HepG2 (cell line): ENCODE results near the gene PTPA. TPM values are rescaled to one million over a fixed set of nuclear protein-coding genes. Genes with fewer than 3 reads are reported as not detected.

Experiments used
- ARID4A ChIP-seq: sonication (generic); formaldehyde crosslinking; IDR thresholded peaks from 2 replicates; pipeline ENCODE4 v1.5.0; 2020; ENCODE audit warnings: mild to moderate bottlenecking, missing genetic modification reagents, borderline replicate concordance
- CAMTA2 ChIP-seq: sonication (generic); formaldehyde crosslinking; IDR thresholded peaks from 2 replicates; pipeline ENCODE4 v1.4.0; 2020; ENCODE audit warnings: mild to moderate bottlenecking, missing genetic modification reagents, borderline replicate concordance
- EED ChIP-seq: sonication (generic); formaldehyde crosslinking; IDR thresholded peaks from 2 replicates; pipeline ENCODE4 v1.5.0; 2020; ENCODE audit warnings: mild to moderate bottlenecking, missing genetic modification reagents
- FOXP4 ChIP-seq: sonication (generic); formaldehyde crosslinking; IDR thresholded peaks from 2 replicates; pipeline ENCODE4 v1.4.0; 2020; ENCODE audit warnings: missing genetic modification reagents
- HBP1 ChIP-seq: IDR thresholded peaks from 2 replicates; pipeline ENCODE4 v1.6.1; 2016; ENCODE audit warnings: low read depth, control low read depth
- HOMEZ ChIP-seq: IDR thresholded peaks from 2 replicates; pipeline ENCODE4 v1.6.1; 2016; ENCODE audit warnings: low read depth
- HOXA3 ChIP-seq: sonication (generic); formaldehyde crosslinking; IDR thresholded peaks from 2 replicates; pipeline ENCODE4 v1.5.0; 2020; ENCODE audit warnings: missing genetic modification reagents
- PITX1 ChIP-seq: sonication (generic); formaldehyde crosslinking; IDR thresholded peaks from 2 replicates; pipeline ENCODE4 v1.5.1; 2020; ENCODE audit warnings: mild to moderate bottlenecking, missing genetic modification reagents
- RBM22 ChIP-seq: fragments of 200-400 bp; formaldehyde crosslinking; optimal IDR thresholded peaks from 2 replicates; pipeline ENCODE3; 2017; ENCODE audit warnings: mild to moderate bottlenecking, low read length, moderate library complexity
- SIN3B ChIP-seq: fragments of 150-350 bp; IDR thresholded peaks from 2 replicates; pipeline ENCODE4 v1.6.1; 2014; ENCODE audit warnings: low read length
- WIZ ChIP-seq: sonication (generic); formaldehyde crosslinking; IDR thresholded peaks from 2 replicates; pipeline ENCODE4 v1.5.1; 2020; ENCODE audit warnings: mild to moderate bottlenecking, missing genetic modification reagents
- ZNF180 ChIP-seq: sonication (generic); formaldehyde crosslinking; IDR thresholded peaks from 2 replicates; pipeline ENCODE4 v1.4.0; 2020; ENCODE audit warnings: low read depth, missing genetic modification reagents, borderline replicate concordance
- ZNF205 ChIP-seq: IDR thresholded peaks from 2 replicates; pipeline ENCODE4 v1.6.1; 2018; ENCODE audit warnings: missing biosample characterization, missing genetic modification reagents
- ZNF253 ChIP-seq: sonication (generic); formaldehyde crosslinking; IDR thresholded peaks from 2 replicates; pipeline ENCODE4 v1.8.0; 2022; ENCODE audit warnings: mild to moderate bottlenecking, missing genetic modification reagents, borderline replicate concordance
- ZNF687 ChIP-seq: sonication (generic); formaldehyde crosslinking; IDR thresholded peaks from 2 replicates; pipeline ENCODE4 v1.5.1; 2020; ENCODE audit warnings: mild to moderate bottlenecking, missing genetic modification reagents, moderate library complexity
- polyA plus RNA-seq, 8 experiments: library from polyadenylated mRNA; depleted of rRNA in 3 of 8; stranded (reverse) in 7 of 8; unstranded in 1 of 8; fragments of >200 nt; fragmentation: Illumina TruSeq in 4 of 8; extraction: Trizol in 4 of 8; gene quantifications; 2 replicates each; pipeline versions ENCODE4 v1.2.1 to v1.2.3, GENCODE V29; 2011 to 2016; ENCODE audit warnings: low read depth in 4 of 8, missing spikeins in 1 of 8, mixed read lengths in 1 of 8; ENCODE audit not compliant: insufficient read depth in 1 of 8
- total RNA-seq, 5 experiments: library from RNA; depleted of rRNA; stranded (reverse); fragments of >200 nt; fragmentation: Illumina TruSeq; extraction: Trizol; gene quantifications; 2 replicates each; pipeline ENCODE4 v1.2.3, GENCODE V29; 2016; ENCODE audit warnings: low read depth in 1 of 5

Gene PTPA
- total and polyA plus RNA-seq, 2 of the 13 experiments (the other 11 are each of a cell fraction or from before 2014, with no cell fraction given) = 79.3 to 105 TPM

- TF ChIP-seq ZNF687 (CRISPR knock-in tag) = no peak; the same call in 1 of the 2 replicates
- TF ChIP-seq ZNF205 = no peak
- no peak for TF ChIP-seq EED (CRISPR knock-in tag)
- TF ChIP-seq HOMEZ (CRISPR knock-in tag) = peak; percentile 40
- TF ChIP-seq RBM22 = peak; percentile 26
- peak; percentile 47; the same call in 1 of the 2 replicates for TF ChIP-seq HBP1 (CRISPR knock-in tag)
- TF ChIP-seq PITX1 (CRISPR knock-in tag) = no peak
- TF ChIP-seq ARID4A (CRISPR knock-in tag) = peak; percentile 60; the same call in 1 of the 2 replicates
- peak; percentile 95 for TF ChIP-seq HOXA3 (CRISPR knock-in tag)
- TF ChIP-seq ZNF180 (CRISPR knock-in tag) = no peak
- no peak for TF ChIP-seq FOXP4 (CRISPR knock-in tag)
- no peak for TF ChIP-seq SIN3B
- no peak for TF ChIP-seq CAMTA2 (CRISPR knock-in tag)
- no peak for TF ChIP-seq ZNF253 (CRISPR knock-in tag)
- no peak for TF ChIP-seq WIZ (CRISPR knock-in tag)
Observed at GRCh38 chr9:129110740-129111527, at the start of gene PTPA, which contains the start of gene CRAT (continued).
